Stomach (tissue), 4 donors: ENCODE data around the gene VILL.

Experiments used
- CTCF ChIP-seq, 7 experiments: fragments of 450-650 bp in 4 of 7; fragments of 200-600 bp in 3 of 7; sonication (generic) in 3 of 7; IDR thresholded peaks; one replicate each; pipeline ENCODE4 v1.5.1; 2016 to 2019; ENCODE audit warnings: antibody characterized with exemption in 7 of 7, control low read depth in 2 of 7, mild to moderate bottlenecking in 1 of 7
- POLR2A ChIP-seq, 4 donors: fragments of 450-650 bp; IDR thresholded peaks; one replicate each; pipeline ENCODE4 v1.6.1; 2016; ENCODE audit warnings: antibody characterized with exemption in 4 of 4, control low read depth in 2 of 4, mild to moderate bottlenecking in 1 of 4, moderate library complexity in 1 of 4

- TF ChIP-seq CTCF (IDR thresholded peaks at IDR 0.05) (no peak), POLR2A (IDR thresholded peaks at IDR 0.05) (no peak)
Measured at GRCh38 chr3:37987315-37987697, 3.3 kb upstream of the VILL start.
